22Rv1 (cell line): ENCODE results near the gene RNF183.
"Not testable (repeated sequence)": the region's sequence is repeated elsewhere in the genome, so short reads cannot be mapped to it uniquely, and the experiment has no call there.

Experiments used
- H3K27ac ChIP-seq: fragments of 450-650 bp; 2 replicates; pipeline ENCODE4 v1.5.1; 2017
- CTCF ChIP-seq: fragments of 450-650 bp; IDR thresholded peaks from 2 replicates; pipeline ENCODE4 v1.5.1; 2017; ENCODE audit warnings: mild to moderate bottlenecking
- ZFX ChIP-seq: fragments of 450-650 bp; IDR thresholded peaks from 2 replicates; pipeline ENCODE4 v1.6.1; 2017; ENCODE audit warnings: antibody characterized with exemption, borderline replicate concordance

The RNF183 gene

GRCh38 chr9:113250807-113251206, 52.4 kb downstream of the RNF183 start:
- no peak overlapping the region for H3K27ac ChIP-seq
- TF ChIP-seq CTCF: no peak
- TF ChIP-seq ZFX: no peak

- not testable (repeated sequence) for H3K27ac ChIP-seq
Observed at GRCh38 chr9:113249661-113250060, 53.5 kb downstream of the RNF183 start.

- no peak overlapping the region for H3K27ac ChIP-seq
- TF ChIP-seq ZFX (no peak), CTCF (no peak)
Observed at GRCh38 chr9:113247640-113248039, 55.5 kb downstream of the RNF183 start.
